Esophagus squamous epithelium (tissue), 5 donors: ENCODE data around the gene TRAPPC6A. TPM values are rescaled to one million over a fixed set of nuclear protein-coding genes. Genes with fewer than 3 reads are reported as not detected.

Experiments used
- DNase-seq: peaks from one replicate; lab custom pipeline; 2025; lab: John Stamatoyannopoulos, UW
- H3K27ac ChIP-seq, 4 donors: fragments of 200-600 bp; sonication (generic); one replicate each; pipeline ENCODE4 v1.5.1; 2016 to 2019; ENCODE audit warnings: mild to moderate bottlenecking in 1 of 4
- H3K27me3 ChIP-seq, 4 donors: fragments of 200-600 bp; sonication (generic); 1 replicate in 3 of 4; 2 replicates in 1 of 4; pipeline versions ENCODE4 v1.5.1 to v1.6.0; 2017 to 2021; ENCODE audit warnings: antibody characterized with exemption in 1 of 4
- H3K36me3 ChIP-seq, 3 donors: fragments of 200-600 bp; sonication (generic); one replicate each; pipeline ENCODE4 v1.5.1; 2016 to 2019
- H3K4me1 ChIP-seq, 3 donors: fragments of 200-600 bp; sonication (generic); one replicate each; pipeline ENCODE4 v1.5.1; 2017 to 2019
- H3K4me3 ChIP-seq, 4 donors: fragments of 200-600 bp; sonication (generic); 1 replicate in 3 of 4; 2 replicates in 1 of 4; pipeline ENCODE4 v1.5.1; 2016 to 2019; ENCODE audit warnings: mild to moderate bottlenecking in 2 of 4, moderate library complexity in 1 of 4
- H3K9me3 ChIP-seq, 3 donors: fragments of 200-600 bp; sonication (generic); one replicate each; pipeline ENCODE4 v1.5.1; 2016 to 2019
- CTCF ChIP-seq, 6 experiments: fragments of 450-650 bp in 4 of 6; fragments of 200-600 bp in 2 of 6; sonication (generic) in 2 of 6; IDR thresholded peaks; one replicate each; pipeline ENCODE4 v1.5.1; 2016 to 2019; ENCODE audit warnings: antibody characterized with exemption in 6 of 6, mild to moderate bottlenecking in 4 of 6, moderate library complexity in 4 of 6
- POLR2A ChIP-seq, 4 donors: fragments of 450-650 bp; IDR thresholded peaks; one replicate each; pipeline ENCODE4 v1.6.1; 2017; ENCODE audit warnings: antibody characterized with exemption in 4 of 4, mild to moderate bottlenecking in 4 of 4, moderate library complexity in 3 of 4
- WGBS, 2 donors: methylation state at CpG; one replicate each; pipeline ENCODE4 v1.1.5; 2018; 5-methylcytosine and 5-hydroxymethylcytosine counted together
- intact Hi-C: fragments of 100-400 bp; cut with DNase I; formaldehyde crosslinking; loops from one replicate; pipeline ENCODE4 v1.15.0; 2022
- total RNA-seq, 4 donors: library from RNA; depleted of rRNA; stranded (reverse); fragments of >200 nt; gene quantifications; one replicate each; pipeline ENCODE4 v1.1.0, GENCODE V29; 2016
- donor health status: DM: yes; HTN: yes; CAD: no.

Gene TRAPPC6A
- total RNA-seq, 4 donors from 2014 or later, result 5.4 to 27.8 (median 18.0) TPM

GRCh38 chr19:45218426-45218825, 40.4 kb upstream of the TRAPPC6A start:
- Histone ChIP-seq H3K27ac (no peak overlapping the region), H3K27me3 (peaks cover 0 to 99% (median 0%) of the 10 kb centered on the region in 4 donors), H3K4me1 (peaks cover 0 to 31% (median 13%) of the 10 kb centered on the region in 3 donors), H3K4me3 (no peak overlapping the region), H3K9me3 (no peaks in the 10 kb centered on the region), H3K36me3 (no peaks in the 10 kb centered on the region)
- intact Hi-C loops, result no loop called here
- no peak for DNase-seq
- TF ChIP-seq CTCF (IDR thresholded peaks at IDR 0.05) (no peak), POLR2A (IDR thresholded peaks at IDR 0.05) (no peak)
- 57 to 66% methylated on average over 4 of the region's 4 CpGs for WGBS, 2 donors

DNA sequence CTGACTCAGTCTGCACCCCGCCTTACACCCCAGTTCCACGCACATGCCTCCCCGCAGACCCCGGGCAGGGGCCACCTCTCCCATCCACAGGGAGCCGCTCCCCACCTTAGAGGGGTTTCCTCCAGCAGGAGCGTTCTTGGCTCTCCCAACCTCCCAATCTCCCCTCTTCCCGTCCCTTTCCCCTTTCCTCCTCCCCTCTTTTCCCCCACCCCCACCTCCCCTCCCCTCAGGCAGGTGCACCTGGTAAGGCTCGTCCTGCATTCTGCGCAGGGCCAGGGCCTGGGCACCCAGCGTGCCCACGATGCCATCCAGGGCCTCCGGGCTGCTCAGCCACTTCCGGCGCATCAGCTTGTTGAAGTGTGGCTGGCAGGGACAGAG, 39.9 kb upstream of the TRAPPC6A start:
- Histone ChIP-seq H3K4me3 (no peak overlapping the region), H3K27me3 (peaks cover 0 to 99% (median 0%) of the 10 kb centered on the region in 4 donors), H3K9me3 (no peaks in the 10 kb centered on the region), H3K4me1 (peaks cover 2 to 35% (median 17%) of the 10 kb centered on the region in 3 donors), H3K36me3 (no peaks in the 10 kb centered on the region), H3K27ac (no peak overlapping the region)
- DNase-seq, result no peak
- TF ChIP-seq POLR2A (IDR thresholded peaks at IDR 0.05), result no peak
- WGBS, 2 donors, result 66 to 81% methylated on average over 6 to 7 of the region's 14 CpGs
- intact Hi-C loops, result no loop called here

GRCh38 chr19:45217193-45217956, 39.3 kb upstream of the TRAPPC6A start:
- H3K4me3 ChIP-seq, result no peak overlapping the region
- intact Hi-C loops, result no loop called here
- H3K4me1 ChIP-seq, result peaks cover 8 to 41% (median 17%) of the 10 kb centered on the region in 3 donors
- no peaks in the 10 kb centered on the region for H3K9me3 ChIP-seq
- no peaks in the 10 kb centered on the region for H3K36me3 ChIP-seq
- H3K27me3 ChIP-seq, result peaks cover 0 to 96% (median 0%) of the 10 kb centered on the region in 4 donors
- no peak for DNase-seq
- 33 to 57% methylated on average over 9 to 20 of the region's 46 CpGs for WGBS, 2 donors
- no peak for TF ChIP-seq CTCF (IDR thresholded peaks at IDR 0.05)
- no peak for TF ChIP-seq POLR2A (IDR thresholded peaks at IDR 0.05)
- H3K27ac ChIP-seq, result no peak overlapping the region

DNA sequence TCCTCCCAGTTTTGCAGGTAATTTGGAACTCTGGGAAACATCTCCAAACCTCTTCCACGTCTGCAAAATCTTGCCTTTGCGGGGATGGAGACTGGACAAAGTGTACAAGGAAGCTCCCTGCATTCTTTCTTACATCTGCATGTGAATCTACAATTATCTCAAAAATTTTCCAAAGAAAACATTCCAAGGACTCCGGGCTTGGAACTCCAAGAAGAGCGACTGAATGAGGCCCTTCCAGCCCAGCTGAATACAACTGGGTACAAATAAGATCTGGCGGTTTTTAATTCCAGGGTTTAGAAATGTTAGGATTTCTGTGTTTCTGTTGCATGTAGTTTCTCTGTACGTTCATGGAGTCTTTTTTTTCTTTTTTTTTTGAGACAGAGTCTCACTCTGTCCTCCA, 38.6 kb upstream of the TRAPPC6A start:
- no peaks in the 10 kb centered on the region for H3K9me3 ChIP-seq
- no peak overlapping the region for H3K27ac ChIP-seq
- no peak for DNase-seq
- intact Hi-C loops, result no loop called here
- peaks cover 0 to 91% (median 0%) of the 10 kb centered on the region in 4 donors for H3K27me3 ChIP-seq
- no peaks in the 10 kb centered on the region for H3K36me3 ChIP-seq
- no peak for TF ChIP-seq CTCF (IDR thresholded peaks at IDR 0.05)
- TF ChIP-seq POLR2A (IDR thresholded peaks at IDR 0.05), result no peak
- H3K4me3 ChIP-seq, result no peak overlapping the region
- peaks cover 13 to 48% (median 17%) of the 10 kb centered on the region in 3 donors for H3K4me1 ChIP-seq
- 65 to 73% methylated on average over 6 of the region's 6 CpGs for WGBS, 2 donors

GRCh38 chr19:45215391-45216191, 37.6 kb upstream of the TRAPPC6A start:
- 15 to 18% methylated on average over 4 to 10 of the region's 35 CpGs for WGBS, 2 donors
- no peak for DNase-seq
- H3K4me3 ChIP-seq, result peak overlapping the region in 3 of 4 donors; percentile 4 to 12 (median 8)
- H3K4me1 ChIP-seq, result peaks cover 17 to 59% (median 17%) of the 10 kb centered on the region in 3 donors
- intact Hi-C loops, result no loop called here
- no peaks in the 10 kb centered on the region for H3K36me3 ChIP-seq
- no peaks in the 10 kb centered on the region for H3K9me3 ChIP-seq
- H3K27me3 ChIP-seq, result peaks cover 0 to 92% (median 0%) of the 10 kb centered on the region in 4 donors
- no peak for TF ChIP-seq POLR2A (IDR thresholded peaks at IDR 0.05)
- TF ChIP-seq CTCF (IDR thresholded peaks at IDR 0.05), result peak in 1 of 6 experiments; percentile 8
- peak overlapping the region in 2 of 4 donors; percentile 13 to 46 for H3K27ac ChIP-seq
